GM12872 (cell line): ENCODE results near the gene TACR1.

Experiments used
- CTCF ChIP-seq: IDR thresholded peaks from 3 replicates; pipeline ENCODE4 v1.5.1; 2011; ENCODE audit warnings: low read depth, mild to moderate bottlenecking, low read length, moderate library complexity; ENCODE audit not compliant: insufficient read depth

Gene TACR1

GRCh38 chr2:75064691-75065396, 134.5 kb downstream of the TACR1 start:
- peak; percentile 89 for TF ChIP-seq CTCF

- no peak for TF ChIP-seq CTCF
These were observed 135.4 kb downstream of the TACR1 start for GRCh38 chr2:75063906-75064305.

GRCh38 chr2:75058427-75058826, 140.9 kb downstream of the TACR1 start:
- TF ChIP-seq CTCF: no peak

- TF ChIP-seq CTCF: no peak
These were observed 143.3 kb downstream of the TACR1 start for GRCh38 chr2:75055820-75056675.

- TF ChIP-seq CTCF: no peak
These were observed 144.0 kb downstream of the TACR1 start for GRCh38 chr2:75055142-75055819.

GRCh38 chr2:75054296-75054695, 145.0 kb downstream of the TACR1 start:
- no peak for TF ChIP-seq CTCF

- TF ChIP-seq CTCF: peak; percentile 82; the same call in 2 of the 3 replicates
These were observed 145.7 kb downstream of the TACR1 start for GRCh38 chr2:75053484-75054112.
